HCT116 (cell line): ENCODE measurements around the gene GANC. TPM values are rescaled to one million over a fixed set of nuclear protein-coding genes. Genes with fewer than 3 reads are reported as not detected.
"Not testable (repeated sequence)": the region's sequence is repeated elsewhere in the genome, so short reads cannot be mapped to it uniquely, and the experiment has no call there.

Source experiments
- ATAC-seq: fragments of 200-7000 bp; cut with Tn5 transposase; 2 replicates; pipeline ENCODE4 v1.9.1; 2020; ENCODE audit warnings: mild to moderate bottlenecking, moderate library complexity
- BruUV-seq: library from RNA; stranded (reverse); fragments of 400-500 nt; replicated peaks from 2 replicates; lab custom pipeline; 2021; lab: Mats Ljungman, UMichigan
- CTCF ChIA-PET: fragments of 300-600 bp; sonication (Branson Sonifier 250); formaldehyde crosslinking; loops from one replicate; lab custom pipeline; 2021; ENCODE audit warnings: antibody characterized with exemption; lab: Charles Lee
- POLR2A ChIA-PET: fragments of 300-600, 350-600 bp; sonication (Branson Sonifier 250); formaldehyde crosslinking; loops from one replicate; lab custom pipeline; 2021; ENCODE audit warnings: antibody characterized with exemption; lab: Charles Lee
- RAD21 ChIA-PET, 2 experiments: fragments of 300-600 bp; sonication (Branson Sonifier 250); formaldehyde crosslinking; loops; one replicate each; lab custom pipeline; 2023; ENCODE audit warnings: low total read pairs in 2 of 2; ENCODE audit not compliant: uncharacterized antibody in 2 of 2, unreplicated experiment in 2 of 2, low non-redundant PET in 1 of 2; lab: Charles Lee
- DNase-seq: peaks from one replicate; pipeline ENCODE4 v3.0.0-alpha.2; 2010; ENCODE audit warnings: low read depth, low spot score
- H2AFZ ChIP-seq: fragments of 200-600 bp; shearing (Covaris generic), sonication (generic); 2 replicates; pipeline ENCODE4 v1.6.1; 2017; ENCODE audit warnings: low read depth, mixed run types, mixed read lengths, antibody characterized with exemption, low read length; ENCODE audit not compliant: poor library complexity, severe bottlenecking
- H3K27ac ChIP-seq: 2 replicates; pipeline ENCODE4 v1.5.1; 2012; ENCODE audit warnings: low read depth, low read length
- H3K27me3 ChIP-seq: fragments of 200-600 bp; sonication (generic); 2 replicates; pipeline ENCODE4 v1.6.1; 2016; ENCODE audit warnings: mixed run types, low read length, mixed read lengths; ENCODE audit not compliant: insufficient read depth
- H3K36me3 ChIP-seq, 2 experiments: fragments of 200-500 bp in 1 of 2; fragments of 200-600 bp in 1 of 2; sonication (Bioruptor generic) in 1 of 2; sonication (generic) in 1 of 2; 2 replicates each; pipeline versions ENCODE4 v1.5.1 to v1.6.1; 2014 to 2016; ENCODE audit warnings: low read length in 2 of 2, inconsistent platforms in 1 of 2, mixed read lengths in 1 of 2, mixed run types in 1 of 2; ENCODE audit not compliant: insufficient read depth in 2 of 2, control insufficient read depth in 1 of 2
- H3K4me1 ChIP-seq, 2 experiments: fragments of 200-600 bp in 1 of 2; sonication (generic) in 1 of 2; 2 replicates each; pipeline versions ENCODE4 v1.5.1 to v1.6.1; 2012 to 2017; ENCODE audit warnings: low read length in 2 of 2, inconsistent platforms in 1 of 2, mild to moderate bottlenecking in 1 of 2, mixed read lengths in 1 of 2, mixed run types in 1 of 2, moderate library complexity in 1 of 2; ENCODE audit not compliant: insufficient read depth in 2 of 2, control insufficient read depth in 1 of 2
- H3K4me2 ChIP-seq: fragments of 200-600 bp; sonication (generic); 2 replicates; pipeline ENCODE4 v1.6.1; 2017; ENCODE audit warnings: mixed run types, low read length, mixed read lengths
- H3K4me3 ChIP-seq, 2 experiments: fragments of 200-600 bp in 1 of 2; sonication (generic) in 1 of 2; replicated peaks in 1 of 2; 2 replicates each; pipeline ENCODE4 v1.5.1; 2011 to 2016; ENCODE audit warnings: low read length in 2 of 2, control low read depth in 1 of 2, low read depth in 1 of 2, mild to moderate bottlenecking in 1 of 2, mixed read lengths in 1 of 2, mixed run types in 1 of 2
- H3K79me2 ChIP-seq: fragments of 200-600 bp; sonication (generic); 2 replicates; pipeline ENCODE4 v1.6.1; 2017; ENCODE audit warnings: mild to moderate bottlenecking, mixed run types, low read length, moderate library complexity, mixed read lengths; ENCODE audit not compliant: insufficient read depth
- H3K9ac ChIP-seq: fragments of 200-600 bp; sonication (generic); 2 replicates; pipeline ENCODE4 v1.6.1; 2016; ENCODE audit warnings: low read length, mixed read lengths
- H3K9me2 ChIP-seq: fragments of 200-600 bp; sonication (generic), shearing (Covaris generic); 2 replicates; pipeline ENCODE4 v1.6.1; 2017; ENCODE audit warnings: mixed run types, mild to moderate bottlenecking, moderate library complexity; ENCODE audit not compliant: insufficient read depth
- H3K9me3 ChIP-seq, 2 experiments: fragments of 200-500 bp in 1 of 2; fragments of 200-600 bp in 1 of 2; sonication (Bioruptor generic) in 1 of 2; sonication (generic) in 1 of 2; 2 replicates each; pipeline ENCODE4 v1.6.1; 2014 to 2017; ENCODE audit warnings: low read length in 2 of 2, mixed read lengths in 2 of 2, inconsistent platforms in 1 of 2, low read depth in 1 of 2, mild to moderate bottlenecking in 1 of 2, mixed run types in 1 of 2, moderate library complexity in 1 of 2; ENCODE audit not compliant: control insufficient read depth in 1 of 2, insufficient read depth in 1 of 2
- H4K20me1 ChIP-seq: fragments of 200-600 bp; sonication (generic), shearing (Covaris generic); 2 replicates; pipeline ENCODE4 v1.6.1; 2017; ENCODE audit warnings: mixed run types, mild to moderate bottlenecking, moderate library complexity; ENCODE audit not compliant: insufficient read depth
- JUND ChIP-seq: IDR thresholded peaks from 2 replicates; pipeline ENCODE4 v1.6.1; 2012
- MAX ChIP-seq: IDR thresholded peaks from 2 replicates; pipeline ENCODE4 v1.6.1; 2012
- TCF7L2 ChIP-seq: IDR thresholded peaks from 2 replicates; pipeline ENCODE4 v1.7.0; 2011; ENCODE audit warnings: borderline replicate concordance, inconsistent platforms; ENCODE audit not compliant: insufficient read depth, insufficient read length; ENCODE audit errors: extremely low read depth
- ZNF274 ChIP-seq: fragments of 200-500 bp; sonication (Bioruptor generic); IDR thresholded peaks from 2 replicates; pipeline ENCODE4 v1.6.1; 2014; ENCODE audit warnings: mild to moderate bottlenecking, low read depth, low read length, inconsistent platforms
- intact Hi-C: fragments of 100-400 bp; cut with micrococcal nuclease; formaldehyde crosslinking; loops from 2 replicates; pipeline ENCODE4 v1.10.0; 2022
- total RNA-seq: library from RNA; stranded (reverse); gene quantifications from one replicate; pipeline ENCODE4 v1.2.1, GENCODE V29; 2021; ENCODE audit not compliant: unreplicated experiment

Gene GANC
- total RNA-seq, 1 experiment from 2014 or later = 13.1 TPM

- TF ChIP-seq MAX (no peak), TCF7L2 (no peak)
Observed at GRCh38 chr15:42226648-42227047, 46.4 kb upstream of the GANC start (continued).

- H4K20me1 ChIP-seq = no peaks in the 10 kb centered on the region
- H3K9ac ChIP-seq = no peak overlapping the region
- DNase-seq (no peak), ATAC-seq (no peak)
- no TSS peak for BruUV-seq
- H3K9me2 ChIP-seq = no peaks in the 10 kb centered on the region
- no peaks in the 10 kb centered on the region for H3K79me2 ChIP-seq
- H2AFZ ChIP-seq = no peak overlapping the region
- TF ChIP-seq ZNF274 = no peak
- TF ChIP-seq JUND = no peak
- H3K4me3 ChIP-seq = no peak overlapping the region
- no peak overlapping the region for H3K27ac ChIP-seq
- no peaks in the 10 kb centered on the region for H3K9me3 ChIP-seq
- no peaks in the 10 kb centered on the region for H3K27me3 ChIP-seq
- H3K4me2 ChIP-seq = no peak overlapping the region
- H3K4me1 ChIP-seq = no peaks in the 10 kb centered on the region
- ChIA-PET POLR2A (interaction anchor here (0.7 kb wide), 1 partner anchor 347 kb away, joined by 3 read pairs; the partner anchor contains the start of gene STARD9), CTCF (no interaction called here), RAD21 (no interaction called here)
- intact Hi-C loops = no loop called here
- H3K36me3 ChIP-seq = peaks cover 29 to 31% of the 10 kb centered on the region in 2 experiments; a peak in 3 of 4 replicates
Observed at GRCh38 chr15:42228036-42228435, 45.0 kb upstream of the GANC start.

- H3K27ac ChIP-seq, H3K4me2 ChIP-seq, intact Hi-C loops, H3K4me1 ChIP-seq, RAD21 ChIA-PET, H3K79me2 ChIP-seq, POLR2A ChIA-PET, H3K9ac ChIP-seq, BruUV-seq, H3K9me3 ChIP-seq, H4K20me1 ChIP-seq, H3K4me3 ChIP-seq, H2AFZ ChIP-seq, H3K27me3 ChIP-seq, H3K9me2 ChIP-seq, CTCF ChIA-PET, DNase-seq, ATAC-seq: not testable (repeated sequence)
- peaks cover 25 to 26% of the 10 kb centered on the region in 2 experiments; a peak in 3 of 4 replicates for H3K36me3 ChIP-seq
Observed at GRCh38 chr15:42228981-42229380, 44.0 kb upstream of the GANC start.
